ENCODE measurements around the gene ATAD3C. TPM values are rescaled to one million over a fixed set of nuclear protein-coding genes. Genes with fewer than 3 reads are reported as not detected.
"Not testable (repeated sequence)": the region's sequence is repeated elsewhere in the genome, so short reads cannot be mapped to it uniquely, and the experiment has no call there.

The ATAD3C gene
- total RNA-seq, 4 donors from 2014 or later, result 0.42 to 9.9 (median 3.2) TPM

- Histone ChIP-seq H3K27ac (no peak overlapping the region), H3K36me3 (peaks cover 0 to 59% (median 0%) of the 10 kb centered on the region in 3 donors), H3K27me3 (no peaks in the 10 kb centered on the region), H3K4me3 (no peak overlapping the region), H3K9me3 (no peaks in the 10 kb centered on the region), H3K4me1 (peaks cover 0 to 8% (median 0%) of the 10 kb centered on the region in 4 donors)
- whole genome bisulfite sequencing, 2 donors, result 90 to 92% methylated on average over 20 to 28 of the region's 28 CpGs
- no peak for TF ChIP-seq POLR2A (IDR thresholded peaks at IDR 0.05)
- no peak for TF ChIP-seq EP300 (IDR thresholded peaks at IDR 0.05)
- no peak for TF ChIP-seq CTCF (IDR thresholded peaks at IDR 0.05)
- no peak for DNase-seq (ENCODE audit: low spot score in 2 of 2)
Measured at GRCh38 chr1:1517973-1518620, 68.6 kb downstream of the ATAD3C start.

GRCh38 chr1:1518621-1519007 lies 69.1 kb downstream of the ATAD3C start:
- not testable (repeated sequence) for H3K27me3 ChIP-seq; DNase-seq (ENCODE audit: low spot score in 2 of 2); H3K4me1 ChIP-seq; H3K27ac ChIP-seq; H3K9me3 ChIP-seq; H3K4me3 ChIP-seq
- H3K36me3 ChIP-seq, result peaks cover 0 to 64% (median 0%) of the 10 kb centered on the region in 3 donors
- WGBS, 2 donors, result 93 to 94% methylated on average over 15 to 17 of the region's 19 CpGs

Other genes starting within 250 kb of the ATAD3C start
- gene TNFRSF18, start 243.1 kb upstream of the ATAD3C start, total RNA-seq, result under 1 TPM in 1 of 4 donors, not detected in 3; 0.44 TPM
- gene TNFRSF4, start 235.5 kb upstream of the ATAD3C start, total RNA-seq, result 1 to 10 TPM in 2 of 4 donors, under 1 TPM in 2; 0.39 to 3.7 (median 0.97) TPM
- 100 to 1,000 TPM in 3 of 4 donors, 10 to 100 TPM in 1; 93.3 to 170 (median 110) TPM for gene SDF4, start 217.7 kb upstream of the ATAD3C start, total RNA-seq
- 10 to 100 TPM; 13.3 to 24.0 (median 21.4) TPM for gene B3GALT6, start 217.5 kb upstream of the ATAD3C start, total RNA-seq
- 1 to 10 TPM in 3 of 4 donors, under 1 TPM in 1; 0.84 to 3.0 (median 1.8) TPM for gene C1QTNF12, start 203.0 kb upstream of the ATAD3C start, total RNA-seq
- 10 to 100 TPM; 42.2 to 61.0 (median 53.5) TPM for gene UBE2J2, start 175.8 kb upstream of the ATAD3C start, total RNA-seq
- gene SCNN1D, start 169.3 kb upstream of the ATAD3C start, total RNA-seq, result 10 to 100 TPM in 2 of 4 donors, 1 to 10 TPM in 2; 5.4 to 14.9 (median 9.8) TPM
- gene ACAP3, start 141.8 kb upstream of the ATAD3C start, total RNA-seq, result 100 to 1,000 TPM in 1 of 4 donors, 10 to 100 TPM in 3; 34.3 to 125 (median 69.6) TPM
- 10 to 100 TPM; 17.5 to 22.2 (median 19.7) TPM for gene PUSL1, start 141.1 kb upstream of the ATAD3C start, total RNA-seq
- gene INTS11, start 125.0 kb upstream of the ATAD3C start, total RNA-seq, result 100 to 1,000 TPM; 118 to 241 (median 157) TPM
- 10 to 100 TPM; 12.0 to 24.9 (median 18.8) TPM for gene CPTP, start 124.9 kb upstream of the ATAD3C start, total RNA-seq
- gene TAS1R3, start 118.4 kb upstream of the ATAD3C start, total RNA-seq, result 1 to 10 TPM in 1 of 4 donors, under 1 TPM in 3; 0.21 to 1.2 (median 0.63) TPM
- gene DVL1, start 100.3 kb upstream of the ATAD3C start, total RNA-seq, result 100 to 1,000 TPM; 130 to 191 (median 144) TPM
- 100 to 1,000 TPM; 351 to 659 (median 448) TPM for gene MXRA8, start 91.1 kb upstream of the ATAD3C start, total RNA-seq
- 100 to 1,000 TPM in 3 of 4 donors, 10 to 100 TPM in 1; 63.9 to 128 (median 105) TPM for gene AURKAIP1, start 74.5 kb upstream of the ATAD3C start, total RNA-seq
- 100 to 1,000 TPM; 311 to 362 (median 339) TPM for gene CCNL2, start 50.4 kb upstream of the ATAD3C start, total RNA-seq
- 100 to 1,000 TPM in 3 of 4 donors, 10 to 100 TPM in 1; 84.9 to 165 (median 139) TPM for gene MRPL20, start 42.4 kb upstream of the ATAD3C start, total RNA-seq
- 10 to 100 TPM; 13.8 to 32.6 (median 19.4) TPM for gene ANKRD65, start 28.4 kb upstream of the ATAD3C start, total RNA-seq
- 100 to 1,000 TPM; 142 to 261 (median 161) TPM for gene VWA1, start 14.0 kb upstream of the ATAD3C start, total RNA-seq
- gene ATAD3B, start 22.1 kb downstream of the ATAD3C start, total RNA-seq, result 10 to 100 TPM; 18.4 to 48.9 (median 22.5) TPM
- 10 to 100 TPM; 19.6 to 47.4 (median 27.0) TPM for gene ATAD3A, start 62.5 kb downstream of the ATAD3C start, total RNA-seq
- gene TMEM240, start 90.9 kb downstream of the ATAD3C start, total RNA-seq, result 10 to 100 TPM in 1 of 4 donors, 1 to 10 TPM in 2, not detected in 1; 4.0 to 27.3 (median 5.1) TPM
- gene SSU72, start 125.2 kb downstream of the ATAD3C start, total RNA-seq, result 100 to 1,000 TPM; 129 to 161 (median 146) TPM
- gene FNDC10, start 150.4 kb downstream of the ATAD3C start, total RNA-seq, result 1 to 10 TPM; 1.4 to 3.0 (median 2.0) TPM
- gene MIB2, start 165.8 kb downstream of the ATAD3C start, total RNA-seq, result 100 to 1,000 TPM in 1 of 4 donors, 10 to 100 TPM in 3; 50.5 to 108 (median 98.6) TPM
- gene MMP23B, start 182.5 kb downstream of the ATAD3C start, total RNA-seq, result 1 to 10 TPM; 1.2 to 6.6 (median 3.8) TPM
- gene CDK11B, start 209.3 kb downstream of the ATAD3C start, total RNA-seq, result 10 to 100 TPM; 12.6 to 31.8 (median 24.7) TPM
- gene SLC35E2B, start 243.1 kb downstream of the ATAD3C start, total RNA-seq, result 10 to 100 TPM; 38.2 to 67.8 (median 46.1) TPM